Suprapubic skin (tissue), 4 donors: Measurements from ENCODE around the gene TNIK. TPM values are rescaled to one million over a fixed set of nuclear protein-coding genes. Genes with fewer than 3 reads are reported as not detected.

Source experiments
- DNase-seq, 2 donors: peaks; one replicate each; pipeline ENCODE4 v3.0.0-alpha.2; 2019; ENCODE audit warnings: low spot score in 2 of 2
- H3K27ac ChIP-seq: fragments of 200-600 bp; sonication (generic); one replicate; pipeline ENCODE4 v1.5.1; 2019
- H3K27me3 ChIP-seq: fragments of 200-600 bp; sonication (generic); one replicate; pipeline ENCODE4 v1.5.1; 2019
- H3K36me3 ChIP-seq: fragments of 200-600 bp; sonication (generic); one replicate; pipeline ENCODE4 v1.5.1; 2019
- H3K4me1 ChIP-seq: fragments of 200-600 bp; sonication (generic); one replicate; pipeline ENCODE4 v1.5.1; 2019
- H3K4me3 ChIP-seq: fragments of 200-600 bp; sonication (generic); one replicate; pipeline ENCODE4 v1.5.1; 2019; ENCODE audit warnings: mild to moderate bottlenecking
- H3K9me3 ChIP-seq: fragments of 200-600 bp; sonication (generic); one replicate; pipeline ENCODE4 v1.5.1; 2019
- EP300 ChIP-seq: sonication (generic); formaldehyde crosslinking; IDR thresholded peaks from one replicate; pipeline ENCODE4 v1.6.1; 2017; ENCODE audit warnings: antibody characterized with exemption
- POLR2A ChIP-seq, 2 donors: fragments of 450-650 bp; IDR thresholded peaks; one replicate each; pipeline ENCODE4 v1.6.1; 2017; ENCODE audit warnings: antibody characterized with exemption in 2 of 2, mild to moderate bottlenecking in 2 of 2, moderate library complexity in 2 of 2
- POLR2AphosphoS5 ChIP-seq, 3 donors: sonication (generic); formaldehyde crosslinking; IDR thresholded peaks; one replicate each; pipeline ENCODE4 v1.6.1; 2017; ENCODE audit warnings: antibody characterized with exemption in 3 of 3
- WGBS: methylation state at CpG from one replicate; pipeline ENCODE4 v1.1.5; 2018; 5-methylcytosine and 5-hydroxymethylcytosine counted together
- total RNA-seq, 4 donors: library from RNA; depleted of rRNA; stranded (reverse); fragments of >200 nt; gene quantifications; one replicate each; pipeline ENCODE4 v1.1.0, GENCODE V29; 2016
- TF ChIP-seq, protein P1 (sequence below), 2 donors: fragments of 200-600 bp in 1 of 2; fragments of 450-650 bp in 1 of 2; sonication (generic) in 1 of 2; IDR thresholded peaks; one replicate each; pipeline ENCODE4 v1.5.1; 2016 to 2019; ENCODE audit warnings: antibody characterized with exemption in 2 of 2, mild to moderate bottlenecking in 1 of 2, moderate library complexity in 1 of 2

The TNIK gene
- total RNA-seq, 4 donors from 2014 or later: 2.0 to 4.3 (median 3.1) TPM

- WGBS: 57% methylated on average over 23 of the region's 23 CpGs
- no peak for DNase-seq
- peak overlapping the region; percentile 81 for H3K4me3 ChIP-seq
- no peaks in the 10 kb centered on the region for H3K36me3 ChIP-seq
- TF ChIP-seq POLR2A (IDR thresholded peaks at IDR 0.05): no peak
- TF ChIP-seq, protein P1, sequence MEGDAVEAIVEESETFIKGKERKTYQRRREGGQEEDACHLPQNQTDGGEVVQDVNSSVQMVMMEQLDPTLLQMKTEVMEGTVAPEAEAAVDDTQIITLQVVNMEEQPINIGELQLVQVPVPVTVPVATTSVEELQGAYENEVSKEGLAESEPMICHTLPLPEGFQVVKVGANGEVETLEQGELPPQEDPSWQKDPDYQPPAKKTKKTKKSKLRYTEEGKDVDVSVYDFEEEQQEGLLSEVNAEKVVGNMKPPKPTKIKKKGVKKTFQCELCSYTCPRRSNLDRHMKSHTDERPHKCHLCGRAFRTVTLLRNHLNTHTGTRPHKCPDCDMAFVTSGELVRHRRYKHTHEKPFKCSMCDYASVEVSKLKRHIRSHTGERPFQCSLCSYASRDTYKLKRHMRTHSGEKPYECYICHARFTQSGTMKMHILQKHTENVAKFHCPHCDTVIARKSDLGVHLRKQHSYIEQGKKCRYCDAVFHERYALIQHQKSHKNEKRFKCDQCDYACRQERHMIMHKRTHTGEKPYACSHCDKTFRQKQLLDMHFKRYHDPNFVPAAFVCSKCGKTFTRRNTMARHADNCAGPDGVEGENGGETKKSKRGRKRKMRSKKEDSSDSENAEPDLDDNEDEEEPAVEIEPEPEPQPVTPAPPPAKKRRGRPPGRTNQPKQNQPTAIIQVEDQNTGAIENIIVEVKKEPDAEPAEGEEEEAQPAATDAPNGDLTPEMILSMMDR (IDR thresholded peaks at IDR 0.05): no peak
- no peak for TF ChIP-seq EP300
- no peak for TF ChIP-seq POLR2AphosphoS5 (IDR thresholded peaks at IDR 0.05)
- peaks cover 31% of the 10 kb centered on the region for H3K4me1 ChIP-seq
- peaks cover 7% of the 10 kb centered on the region for H3K27me3 ChIP-seq
- H3K9me3 ChIP-seq: no peaks in the 10 kb centered on the region
- no peak overlapping the region for H3K27ac ChIP-seq
Observed at GRCh38 chr3:171458071-171458863, 1.9 kb downstream of the TNIK start.

DNA sequence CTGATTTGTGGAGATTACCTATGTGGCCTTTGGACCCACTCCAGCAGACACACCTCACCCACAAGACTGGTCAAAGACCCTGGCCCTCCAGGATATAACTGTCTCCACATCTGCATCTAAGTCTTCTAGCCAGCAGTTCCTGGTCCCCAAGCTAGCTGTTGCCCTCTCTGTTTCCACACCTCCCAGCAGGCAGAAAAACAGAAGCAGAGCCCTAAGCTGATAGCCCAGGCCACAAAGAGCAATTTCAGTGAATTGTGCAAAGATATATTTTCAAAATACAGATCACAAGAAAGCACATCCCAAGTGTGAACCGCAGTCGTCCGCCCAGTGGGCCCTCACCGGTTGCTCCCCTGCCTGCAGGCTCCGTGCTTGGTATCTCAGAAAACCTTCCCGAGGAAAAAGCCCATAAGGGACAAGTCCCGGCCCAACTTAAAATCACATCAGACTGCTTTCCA, 2.6 kb downstream of the TNIK start:
- H3K27ac ChIP-seq: no peak overlapping the region

DNA sequence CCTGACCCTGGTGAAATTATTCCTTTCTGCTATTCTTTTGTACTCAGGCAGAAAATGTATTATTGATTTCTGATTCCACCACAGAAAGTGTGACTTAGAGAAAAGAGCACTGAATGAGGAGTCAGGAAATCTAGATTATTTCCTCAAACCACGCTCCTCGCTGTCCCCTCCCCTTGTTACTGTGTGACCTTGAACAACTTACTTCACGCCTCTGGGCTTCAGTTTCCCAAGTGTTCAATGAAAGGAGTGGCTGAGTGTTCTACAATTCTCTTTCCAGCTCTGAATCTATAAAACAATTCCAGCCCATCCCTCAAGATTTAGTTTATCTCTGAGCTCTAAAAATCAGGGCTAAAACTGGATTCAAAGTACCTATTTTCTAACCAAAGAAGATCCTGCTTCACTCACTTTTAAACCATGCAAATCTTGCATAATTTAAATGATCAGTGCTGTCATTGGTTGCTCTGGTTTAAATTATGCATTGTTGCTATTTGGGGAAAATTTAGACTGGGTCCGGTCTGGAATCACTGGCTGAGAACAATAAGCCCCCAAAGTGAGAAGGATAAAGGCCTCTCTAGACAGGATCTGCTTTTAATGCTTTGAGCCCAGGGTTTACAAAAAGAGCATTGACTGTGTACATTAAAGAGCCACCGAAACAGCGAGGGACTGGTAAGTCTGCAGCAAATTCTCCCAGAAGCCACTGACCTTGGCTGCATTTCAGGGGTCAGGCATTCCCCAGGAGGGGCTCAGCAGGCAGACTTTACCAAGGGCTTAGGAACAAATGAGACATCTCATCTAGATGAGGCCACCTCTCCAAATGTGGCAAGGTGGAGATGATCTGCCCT, 3.2 kb downstream of the TNIK start:
- 79% methylated on average over 6 of the region's 6 CpGs for WGBS
- peaks cover 31% of the 10 kb centered on the region for H3K4me1 ChIP-seq

More for the DNA sequence above, 2.6 kb downstream of the TNIK start:
- Histone ChIP-seq H3K4me3 (peak overlapping the region; percentile 81), H3K27me3 (peaks cover 3% of the 10 kb centered on the region), H3K4me1 (peaks cover 31% of the 10 kb centered on the region), H3K36me3 (no peaks in the 10 kb centered on the region), H3K9me3 (no peaks in the 10 kb centered on the region)
- 57% methylated on average over 7 of the region's 7 CpGs for WGBS
- TF ChIP-seq POLR2AphosphoS5 (IDR thresholded peaks at IDR 0.05) (no peak), POLR2A (IDR thresholded peaks at IDR 0.05) (no peak), EP300 (no peak)
- TF ChIP-seq, protein P1 (IDR thresholded peaks at IDR 0.05): no peak
- DNase-seq: no peak

DNA sequence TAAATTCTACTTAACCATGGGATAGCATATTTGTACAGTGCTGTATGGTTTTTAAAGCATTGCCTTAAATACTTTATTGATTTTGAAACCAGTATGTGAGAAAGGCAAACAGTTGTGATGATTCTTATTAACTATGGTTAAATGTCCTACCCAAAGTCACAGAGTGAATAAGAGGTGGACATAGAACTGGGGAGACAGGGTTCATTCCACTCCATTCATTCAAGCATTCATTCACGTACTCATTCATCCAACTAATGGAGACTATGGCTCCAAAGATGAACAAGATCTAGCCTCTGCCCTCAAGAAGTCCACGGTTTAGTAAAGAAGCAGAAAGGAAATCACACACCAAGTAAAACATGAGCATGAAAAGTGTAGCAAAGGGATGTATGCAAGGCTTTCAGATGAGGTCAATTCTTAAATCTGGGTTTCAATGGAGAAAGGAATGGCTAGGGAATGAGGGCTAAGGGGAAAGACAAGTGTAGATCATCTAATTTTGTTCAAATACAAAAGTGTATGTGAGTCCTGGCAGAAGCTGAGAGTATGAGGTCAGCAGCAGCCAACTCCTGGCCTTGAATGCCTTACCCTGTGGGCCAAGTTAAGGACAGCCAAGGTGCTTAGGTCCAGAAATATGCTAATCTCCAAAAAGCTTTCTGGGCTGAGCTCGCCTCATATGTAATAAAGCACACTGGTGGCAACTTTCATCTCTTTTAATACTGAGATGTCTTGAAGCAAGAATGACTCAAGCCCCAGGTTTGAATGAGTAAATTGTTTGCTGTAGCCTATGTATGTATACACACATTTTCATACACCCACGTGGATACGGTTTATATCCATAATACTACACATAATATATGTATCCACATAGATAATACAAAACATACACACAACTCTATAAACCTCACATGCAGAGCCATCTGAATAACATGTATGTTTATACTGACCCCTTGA, 4.3 kb downstream of the TNIK start:
- DNase-seq: no peak
- Histone ChIP-seq H3K36me3 (no peaks in the 10 kb centered on the region), H3K27ac (no peak overlapping the region), H3K27me3 (no peaks in the 10 kb centered on the region), H3K4me1 (peaks cover 24% of the 10 kb centered on the region), H3K4me3 (no peak overlapping the region), H3K9me3 (no peaks in the 10 kb centered on the region)
- WGBS: 40% methylated on average over 5 of the region's 5 CpGs
- TF ChIP-seq POLR2A (IDR thresholded peaks at IDR 0.05) (no peak), POLR2AphosphoS5 (IDR thresholded peaks at IDR 0.05) (no peak), EP300 (no peak)
- TF ChIP-seq, protein P1 (IDR thresholded peaks at IDR 0.05): no peak

More for the DNA sequence above, 3.2 kb downstream of the TNIK start:
- no peak for DNase-seq
- H3K27ac ChIP-seq: no peak overlapping the region
- no peaks in the 10 kb centered on the region for H3K36me3 ChIP-seq
- H3K27me3 ChIP-seq: no peaks in the 10 kb centered on the region
- H3K9me3 ChIP-seq: no peaks in the 10 kb centered on the region
- H3K4me3 ChIP-seq: peak overlapping the region; percentile 81
- TF ChIP-seq POLR2AphosphoS5 (IDR thresholded peaks at IDR 0.05) (no peak), POLR2A (IDR thresholded peaks at IDR 0.05) (no peak), EP300 (no peak)
- TF ChIP-seq, protein P1 (IDR thresholded peaks at IDR 0.05): no peak
